Stimulated activated CD8-positive, alpha-beta memory T cell treated with anti-CD3 and anti-CD28 coated beads, Interleukin-7, amount 100 ng/mL, for 48 hours (primary cell): ENCODE results near the gene HECW1.

Source experiments
- DNase-seq, 2 donors: peaks; one replicate each; pipeline ENCODE4 v3.0.0-alpha.2; 2020; ENCODE audit warnings: low read depth in 1 of 2; ENCODE audit errors: extremely low read depth in 1 of 2

The HECW1 gene

DNA sequence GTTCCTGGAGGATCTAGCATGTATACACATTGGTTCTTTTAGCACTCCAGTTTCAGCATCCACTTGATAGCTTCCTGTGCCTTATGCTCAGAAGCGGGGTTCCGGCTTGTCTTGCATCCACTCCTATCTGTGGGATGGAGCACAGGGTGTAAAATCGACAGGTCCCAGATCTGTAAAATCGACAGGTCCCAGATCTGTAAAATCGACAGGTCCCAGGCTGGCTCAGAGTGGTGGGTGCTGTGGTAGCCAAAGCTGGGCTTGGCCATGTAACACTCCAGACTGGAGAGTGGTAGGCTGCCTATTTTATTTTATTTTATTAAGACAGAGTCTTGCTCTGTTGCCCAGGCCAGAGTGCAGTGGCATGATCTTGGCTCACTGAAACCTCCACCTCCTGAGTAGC, 30.3 kb downstream of the HECW1 start:
- no peak for DNase-seq

DNA sequence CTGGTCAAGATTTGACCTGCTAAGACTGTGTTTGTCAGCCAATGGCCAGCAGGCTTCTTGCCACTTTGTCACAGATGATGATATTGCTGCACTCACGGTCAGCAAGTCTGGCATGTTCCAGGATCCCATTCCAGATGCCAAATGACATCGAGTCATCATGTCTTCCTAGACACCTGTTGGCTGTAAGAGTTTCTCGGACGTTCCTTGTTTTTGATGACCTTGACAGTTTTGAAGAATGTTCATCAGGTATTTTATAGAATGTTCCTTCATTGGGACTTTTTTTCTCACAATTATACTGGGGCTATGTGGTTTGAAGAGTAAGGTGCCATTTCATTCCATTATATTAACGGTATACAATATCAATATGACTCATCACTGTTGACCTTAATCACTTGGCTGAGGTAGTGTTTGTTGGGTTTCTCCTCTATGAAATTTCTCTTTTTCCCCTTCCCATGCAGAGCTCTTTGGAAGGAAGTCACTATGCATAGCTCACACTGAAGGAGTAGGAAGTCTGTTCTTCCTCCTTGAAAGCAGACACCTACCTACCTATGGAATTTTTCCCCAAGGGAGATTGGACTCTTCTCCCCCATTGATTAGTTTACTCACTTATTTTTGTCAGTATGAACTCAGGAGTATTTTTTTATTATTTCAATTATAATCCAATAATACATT, 31.6 kb downstream of the HECW1 start:
- no peak for DNase-seq

DNA sequence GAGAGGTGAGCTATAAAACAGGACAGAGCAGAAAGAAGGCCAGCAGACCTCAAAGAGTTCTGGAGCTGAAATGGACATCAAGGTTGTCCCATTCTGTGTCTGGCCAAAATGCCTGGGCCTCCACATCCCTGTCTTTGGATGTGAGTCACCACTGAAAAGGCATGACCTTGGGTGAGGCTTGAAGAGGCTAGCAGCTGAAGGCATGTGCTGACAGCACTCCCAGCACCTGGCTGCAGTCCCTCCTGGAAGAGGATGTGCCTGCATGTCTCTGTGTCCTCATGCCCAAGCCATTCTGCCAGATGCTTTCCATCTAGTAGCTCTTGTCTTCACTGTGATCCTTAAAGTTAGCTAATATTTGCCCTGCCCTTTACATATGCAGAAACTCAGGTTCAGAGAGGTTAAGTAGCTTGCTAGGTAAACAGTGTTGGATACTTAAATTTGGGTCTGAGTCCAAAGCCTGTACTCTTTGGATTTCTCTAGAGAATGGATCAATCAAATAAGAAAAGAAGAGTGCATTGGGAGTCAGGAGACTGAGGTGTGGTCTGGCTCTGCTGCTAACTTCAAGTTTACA, 35.8 kb downstream of the HECW1 start:
- DNase-seq, result no peak

DNA sequence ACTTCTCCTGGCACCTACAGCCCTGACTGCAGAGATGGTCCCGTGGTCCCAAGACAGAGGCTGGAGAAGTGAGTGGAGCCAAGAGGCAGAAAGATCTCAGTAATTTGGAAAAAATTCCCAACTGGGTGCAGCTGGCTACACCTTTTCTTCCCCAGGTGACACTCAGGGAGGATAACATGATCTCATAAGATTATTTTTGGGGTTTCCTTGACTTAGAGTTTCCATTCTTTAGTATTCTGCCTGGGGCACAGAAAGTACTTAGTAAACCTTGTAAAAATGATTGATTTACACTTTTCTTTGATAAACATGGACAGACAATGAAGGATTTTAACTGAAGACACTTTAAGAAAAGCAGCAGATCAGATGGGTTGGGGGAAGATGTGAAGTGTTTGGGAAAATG, 38.6 kb downstream of the HECW1 start:
- no peak for DNase-seq

DNA sequence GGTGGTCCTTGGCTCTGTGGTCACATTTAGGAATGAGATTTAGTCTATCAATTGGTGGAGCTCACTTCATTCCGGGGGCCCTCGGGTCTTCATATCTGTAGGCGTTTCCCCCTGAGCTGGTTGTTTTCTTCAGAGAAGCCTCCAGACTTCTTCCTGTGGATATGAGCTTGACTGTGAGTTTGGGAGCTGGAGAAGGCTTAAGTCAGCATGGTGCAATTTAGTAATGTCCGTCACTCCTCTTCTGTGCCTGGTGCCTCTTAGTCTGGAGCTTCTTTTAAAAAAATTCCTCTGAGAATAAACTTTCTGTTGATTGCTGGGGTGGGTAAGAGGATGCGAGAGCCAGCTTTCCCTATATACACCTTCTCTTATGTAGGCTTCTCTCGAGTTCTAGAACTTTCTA, 40.2 kb downstream of the HECW1 start:
- no peak for DNase-seq

DNA sequence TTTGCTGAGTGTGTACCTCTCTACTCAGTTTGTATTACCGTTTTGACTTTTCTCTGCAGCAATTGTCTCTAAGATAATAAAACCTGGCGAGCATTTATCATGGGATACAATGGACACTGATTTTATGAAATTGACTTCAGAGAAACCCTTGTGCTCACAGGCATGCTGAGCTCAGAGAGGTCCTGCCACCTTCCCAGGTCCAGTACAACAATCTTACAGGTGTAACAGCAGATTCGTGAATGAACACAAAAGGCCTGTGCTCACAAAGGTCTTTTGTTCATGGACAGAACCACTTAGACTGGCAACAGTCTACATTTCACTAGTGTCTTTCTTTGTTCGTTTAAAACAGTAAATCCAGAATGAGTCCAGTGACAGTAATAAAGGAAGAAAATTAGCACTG, 43.2 kb downstream of the HECW1 start:
- no peak for DNase-seq

DNA sequence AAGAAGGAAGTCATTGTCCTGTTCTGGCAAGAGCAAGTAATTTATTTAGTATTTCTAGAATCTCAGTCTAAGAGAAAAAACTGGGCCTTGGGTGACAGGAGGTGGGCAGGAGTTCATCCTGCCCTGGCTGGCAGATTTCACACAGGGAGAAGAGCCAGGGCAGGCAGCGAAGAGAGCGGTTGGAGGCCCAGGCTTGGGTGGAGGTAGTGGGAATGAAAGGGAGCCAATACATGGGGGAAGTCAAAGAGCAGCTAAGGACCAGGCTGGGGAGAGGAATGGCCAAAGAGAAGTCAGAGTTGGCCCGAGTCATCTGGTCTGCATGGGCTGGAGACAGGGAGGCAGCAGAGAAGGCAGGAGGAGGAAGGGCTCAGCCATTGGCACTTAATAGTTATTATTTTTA, 51.4 kb downstream of the HECW1 start:
- DNase-seq, result no peak

DNA sequence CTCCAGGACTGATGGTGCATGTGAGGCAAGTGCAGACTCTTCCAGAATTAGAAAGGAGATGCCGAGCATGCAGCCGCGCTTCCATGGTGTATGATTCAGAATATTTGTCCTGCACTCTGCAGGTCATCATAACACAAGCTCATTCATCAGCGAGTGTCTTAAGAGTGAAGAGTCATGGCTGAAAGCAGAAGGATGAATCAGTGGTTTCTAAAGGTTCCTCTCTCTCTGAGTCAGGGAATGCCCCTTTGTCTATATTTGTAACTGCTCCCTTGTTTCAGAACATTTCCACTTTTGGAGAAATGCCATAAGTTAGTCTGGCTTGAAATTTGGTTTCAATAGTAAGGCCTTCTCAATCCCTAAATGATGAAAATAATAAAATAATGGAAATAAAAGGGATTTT, 52.3 kb downstream of the HECW1 start:
- DNase-seq, result no peak

DNA sequence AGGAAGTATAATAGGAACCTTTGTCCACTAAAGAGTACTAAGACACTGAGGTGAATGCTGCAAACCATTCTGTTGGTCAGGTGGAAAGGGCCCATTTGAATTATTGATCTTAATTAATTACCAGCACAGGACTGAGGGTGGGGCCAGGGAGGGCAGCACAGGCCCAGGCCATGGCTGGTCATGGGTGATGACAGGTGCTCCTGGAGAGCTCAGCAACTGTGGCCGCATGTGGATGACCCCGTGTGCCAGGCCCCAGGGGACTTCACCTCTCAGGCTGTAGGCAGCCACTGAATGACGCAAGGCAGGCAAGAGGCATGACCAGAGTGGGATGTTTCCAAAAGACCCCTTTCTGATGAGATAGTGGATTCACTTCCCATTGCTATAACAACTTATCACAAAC, 54.2 kb downstream of the HECW1 start:
- no peak for DNase-seq

DNA sequence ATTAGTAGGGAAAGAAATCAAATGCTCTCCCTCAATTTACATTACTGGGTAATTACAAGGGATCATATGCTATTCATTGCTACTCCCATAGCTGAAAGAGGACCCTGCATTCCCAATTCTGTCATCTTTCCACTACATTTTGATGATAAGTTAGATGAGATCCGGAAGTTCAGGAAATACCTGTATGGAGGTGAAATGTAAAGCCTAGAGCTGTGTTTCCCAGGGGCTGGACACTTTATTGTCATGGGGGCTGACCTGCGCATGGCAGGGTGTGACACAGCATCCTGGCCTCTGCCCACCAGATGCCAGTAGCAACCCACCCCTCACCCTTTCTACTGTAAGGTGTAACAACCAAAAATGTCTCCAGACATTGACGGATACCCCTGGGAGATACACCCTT, 56.6 kb downstream of the HECW1 start:
- no peak for DNase-seq

DNA sequence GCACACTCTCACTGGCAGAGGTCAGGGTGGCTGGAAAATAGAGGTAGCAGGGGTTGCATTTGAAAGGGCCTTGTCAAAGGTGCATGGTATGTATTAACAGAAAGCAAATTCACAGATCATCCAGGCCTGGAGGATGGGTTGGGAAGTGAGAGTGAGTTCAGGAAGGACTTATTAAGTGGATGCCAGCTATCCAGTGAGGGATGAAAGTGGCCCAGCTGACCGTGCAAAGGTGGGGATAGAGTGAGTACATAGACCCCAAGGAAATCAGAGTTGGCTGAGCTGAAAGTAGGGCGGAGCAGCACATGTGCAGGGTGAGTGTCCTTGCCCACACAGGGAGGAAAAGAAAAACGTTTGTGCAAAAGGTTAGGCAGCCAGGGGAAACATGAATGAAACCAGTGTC, 58.1 kb downstream of the HECW1 start:
- DNase-seq, result no peak

DNA sequence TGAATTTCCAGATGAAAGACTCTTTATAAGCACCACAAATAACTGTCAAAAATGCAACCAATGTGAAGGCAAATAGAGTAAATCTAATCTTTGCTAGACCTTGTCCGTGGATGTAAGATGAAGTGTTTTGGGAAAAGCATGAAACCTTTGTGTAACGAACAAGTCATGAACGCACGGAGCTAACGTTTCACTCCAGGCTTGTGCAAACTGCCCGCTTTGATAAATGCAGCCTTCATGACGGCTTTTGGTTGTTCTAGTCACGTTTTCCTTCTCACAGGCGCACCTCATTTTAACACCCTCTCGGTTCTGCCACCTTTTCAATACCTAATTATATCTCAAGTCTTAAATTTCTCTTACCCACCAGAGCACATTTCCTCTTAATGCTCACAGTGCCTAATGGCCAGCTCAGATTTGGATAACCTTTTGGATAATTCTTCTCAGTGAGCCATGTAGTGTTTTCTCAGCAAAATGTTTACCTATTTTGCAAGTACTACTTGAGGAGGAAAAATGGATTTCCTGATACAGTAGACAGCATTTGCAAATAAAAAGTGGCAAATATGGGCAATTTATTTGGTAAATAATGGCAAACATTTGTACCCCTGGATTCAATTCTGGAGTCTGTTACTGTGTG, 63.2 kb downstream of the HECW1 start:
- DNase-seq, result no peak

DNA sequence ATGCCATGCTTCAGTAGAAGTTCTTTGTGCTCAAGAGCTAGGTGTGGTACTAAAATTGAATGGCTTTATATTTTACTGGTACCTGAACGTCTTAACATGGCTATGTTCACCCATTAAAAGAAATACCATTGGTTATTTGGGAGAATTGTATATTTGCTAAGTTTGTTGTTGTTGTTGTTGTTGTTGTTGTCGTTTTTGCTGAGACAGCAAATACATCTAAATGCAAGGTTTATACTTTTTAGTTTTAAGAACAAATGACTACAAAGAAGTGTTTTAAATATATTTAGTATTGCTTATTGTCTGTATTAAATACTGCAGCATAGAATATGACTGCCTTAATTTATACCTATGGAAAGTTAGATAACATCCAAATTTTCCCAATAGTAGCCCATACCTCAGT, 66.9 kb downstream of the HECW1 start:
- DNase-seq, result no peak

DNA sequence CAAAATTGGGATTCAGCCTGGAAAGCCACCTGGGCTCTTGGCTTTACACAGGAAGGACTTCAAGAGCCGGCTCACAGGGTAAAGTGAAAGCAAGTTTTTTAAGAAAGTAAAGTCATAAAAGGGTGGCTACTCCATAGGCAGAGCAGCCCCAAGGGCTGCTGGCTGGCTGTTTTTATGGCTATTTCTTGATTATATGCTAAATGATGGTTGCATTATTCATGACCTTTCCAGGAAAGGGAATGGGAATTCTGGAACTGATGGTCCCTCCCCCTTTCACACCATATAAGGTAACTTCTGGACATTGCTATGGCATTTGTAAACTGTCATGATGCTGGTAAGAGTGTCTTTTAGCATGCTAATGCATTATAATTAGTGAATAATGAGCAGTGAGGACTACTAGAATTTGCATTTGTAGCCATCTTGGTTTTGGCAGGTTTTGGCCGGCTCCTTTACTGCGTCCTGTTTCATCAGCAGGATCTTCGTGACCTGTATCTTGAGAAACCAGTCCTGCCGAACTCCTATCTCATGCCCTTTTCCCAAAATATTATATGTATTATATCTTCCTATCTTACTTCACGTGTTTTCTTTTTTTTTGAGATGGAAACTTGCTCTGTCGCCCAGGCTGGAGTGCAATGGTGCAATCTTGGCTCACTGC, 80.5 kb downstream of the HECW1 start:
- DNase-seq, result no peak

DNA sequence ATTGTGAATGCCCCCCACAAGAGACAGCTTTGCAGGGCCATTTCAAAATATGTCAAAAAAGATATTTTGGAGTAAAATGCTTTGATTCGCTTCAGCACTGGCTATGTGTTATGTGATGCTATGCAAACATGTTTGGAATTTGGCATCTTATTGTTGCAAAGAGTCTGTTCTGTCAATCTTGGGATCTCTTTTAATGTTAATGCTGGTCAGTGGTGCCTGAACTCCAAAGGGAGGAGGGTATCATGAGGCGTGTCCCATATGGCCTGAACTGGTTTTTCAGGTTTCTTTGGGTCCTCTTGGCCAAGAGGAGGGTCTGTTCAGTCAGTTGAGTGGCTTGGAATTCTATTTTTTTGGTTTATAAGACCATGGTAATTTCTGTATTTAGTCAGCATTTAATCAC, 81.4 kb downstream of the HECW1 start:
- no peak for DNase-seq

DNA sequence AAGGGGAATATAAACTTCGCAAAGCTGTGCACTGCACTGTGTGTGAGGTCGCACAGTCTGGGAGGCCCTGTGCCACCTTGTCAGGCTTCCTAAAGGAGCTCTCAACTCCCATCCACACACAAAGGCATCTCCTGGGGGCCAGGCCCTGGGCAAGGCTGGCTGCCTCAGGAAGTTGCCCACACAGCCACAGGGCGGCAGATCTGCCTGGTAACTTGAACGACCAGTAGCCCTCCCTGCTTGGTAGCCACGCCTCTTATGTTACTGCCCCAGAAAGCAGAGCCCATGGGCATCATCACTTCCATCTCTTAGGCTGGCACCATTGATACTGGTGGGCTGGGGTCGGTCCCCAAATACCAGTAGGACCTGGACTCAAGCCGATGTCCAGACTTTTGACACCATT, 82.8 kb downstream of the HECW1 start:
- DNase-seq, result no peak

DNA sequence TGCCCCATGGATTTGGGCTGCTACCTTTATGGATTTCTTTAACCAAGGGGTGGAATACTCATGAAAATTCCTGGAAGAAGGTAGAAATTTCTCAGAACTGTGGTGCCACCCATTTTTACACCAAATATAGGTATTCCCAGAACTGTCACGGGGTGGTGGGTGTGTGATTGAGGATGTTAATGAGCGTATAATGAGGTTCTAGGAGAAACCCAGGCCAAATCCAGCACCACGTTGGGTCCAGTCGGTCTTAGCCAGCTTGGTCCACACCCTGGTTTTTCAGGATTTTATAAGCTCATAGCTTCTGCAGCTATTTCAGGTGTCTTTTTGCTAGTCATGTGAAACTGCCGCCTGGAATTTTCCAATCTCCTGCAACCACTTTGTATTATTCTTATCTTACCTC, 83.3 kb downstream of the HECW1 start:
- no peak for DNase-seq

DNA sequence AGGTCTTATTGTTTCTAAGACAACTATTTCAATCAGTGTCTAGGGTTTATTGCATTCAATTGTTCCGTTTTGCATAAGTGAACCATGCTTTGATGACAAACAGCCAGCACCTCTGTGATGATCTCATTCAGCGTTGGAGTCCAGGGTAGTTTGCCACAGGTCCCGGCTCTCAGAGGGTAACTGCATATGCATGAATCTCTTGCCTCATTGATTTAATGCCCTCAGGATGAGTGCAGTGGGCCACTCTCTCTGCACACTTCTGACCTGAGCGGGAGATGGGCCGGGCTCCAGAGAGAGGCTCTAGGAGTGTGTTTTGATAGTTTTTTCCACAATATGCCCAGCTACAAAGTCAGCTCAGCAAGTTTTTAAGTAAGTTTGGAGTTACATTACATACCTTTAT, 83.9 kb downstream of the HECW1 start:
- no peak for DNase-seq

DNA sequence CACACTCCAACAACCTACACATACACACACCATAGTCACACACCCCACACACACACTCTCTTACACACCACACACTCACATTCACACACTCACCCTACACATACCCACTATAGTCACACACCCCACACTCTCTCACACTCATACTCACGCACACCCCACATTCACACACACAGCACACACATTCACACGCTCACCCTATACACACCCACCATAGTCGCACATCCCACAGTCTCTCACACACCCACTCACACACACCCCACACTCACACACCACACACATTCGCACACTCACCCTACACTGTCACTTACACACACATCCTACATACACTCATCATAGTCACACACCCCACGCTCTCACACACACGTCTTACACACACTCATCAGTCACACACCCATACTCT, 85.6 kb downstream of the HECW1 start:
- no peak for DNase-seq

DNA sequence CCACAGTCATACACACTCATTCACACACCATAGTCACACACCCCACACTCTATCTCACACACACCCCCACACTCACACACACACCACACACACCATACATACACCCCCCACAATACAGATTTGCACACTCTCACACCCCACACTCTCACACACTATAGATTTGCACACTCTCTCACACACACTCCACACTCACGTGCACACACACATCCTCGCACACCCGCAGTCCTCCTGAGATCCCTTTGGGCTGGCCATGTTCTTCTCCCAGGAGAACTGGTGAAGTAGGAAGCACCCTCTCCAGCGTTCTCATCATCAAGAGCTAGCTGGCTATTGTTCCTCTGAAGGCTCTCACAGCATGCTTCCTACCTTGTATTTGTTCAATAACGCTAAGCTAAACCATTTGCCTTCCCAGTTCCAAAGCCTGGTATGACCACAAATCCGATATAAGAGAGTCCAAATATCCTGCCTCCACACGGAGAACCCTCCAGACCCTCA, 86.2 kb downstream of the HECW1 start:
- DNase-seq, result no peak

DNA sequence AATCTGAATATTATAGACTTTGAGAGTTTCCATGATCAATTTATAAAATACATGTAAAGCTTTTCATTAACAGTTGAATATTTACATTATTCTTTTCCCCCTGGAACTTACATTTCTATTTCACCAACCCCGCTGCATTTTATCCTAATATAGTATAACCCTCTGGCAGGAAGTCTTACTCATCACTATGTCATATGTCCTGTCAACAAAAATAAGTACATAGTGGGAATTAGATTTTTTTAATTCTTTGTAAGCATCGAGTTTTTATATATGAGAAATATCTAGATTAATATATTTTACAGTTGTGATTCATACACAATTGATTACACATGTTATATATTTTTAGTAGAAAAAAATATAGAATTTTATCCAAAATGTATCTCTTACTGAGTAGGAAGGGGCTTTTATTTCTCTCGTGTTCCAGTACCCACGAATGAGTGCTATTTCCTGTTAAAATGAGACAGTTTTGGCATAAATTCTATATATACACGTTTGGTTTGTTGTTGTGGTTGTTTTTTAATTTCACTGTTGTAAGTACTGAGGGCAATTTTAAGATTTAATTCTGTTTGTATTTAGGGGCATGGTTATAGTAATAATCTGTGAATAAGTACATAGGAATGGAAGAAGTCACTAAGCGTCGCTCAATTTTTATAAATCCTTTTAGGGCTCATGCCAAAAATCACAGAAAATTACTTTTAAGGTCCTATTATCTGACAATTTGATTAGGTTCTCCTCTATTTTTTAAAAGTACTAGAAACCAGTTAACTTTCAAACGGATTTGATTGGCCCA, 87.1 kb downstream of the HECW1 start:
- no peak for DNase-seq
